Ishikawa (cell line): ENCODE results near the gene FRAS1.

Experiments
- CEBPB ChIP-seq: IDR thresholded peaks from 2 replicates; pipeline ENCODE4 v1.6.1; 2012
- CREB1 ChIP-seq: IDR thresholded peaks from 2 replicates; pipeline ENCODE4 v1.6.1; 2012; ENCODE audit warnings: low read depth
- EP300 ChIP-seq: IDR thresholded peaks from 2 replicates; pipeline ENCODE4 v1.6.1; 2012; ENCODE audit warnings: borderline replicate concordance
- FOXM1 ChIP-seq: IDR thresholded peaks from 2 replicates; pipeline ENCODE4 v1.6.1; 2012; ENCODE audit warnings: low read depth, borderline replicate concordance
- NFIC ChIP-seq: IDR thresholded peaks from 2 replicates; pipeline ENCODE4 v1.6.1; 2012
- RAD21 ChIP-seq: IDR thresholded peaks from 2 replicates; pipeline ENCODE4 v1.6.1; 2012; ENCODE audit warnings: low read depth
- REST ChIP-seq: IDR thresholded peaks from 2 replicates; pipeline ENCODE4 v1.6.1; 2012; ENCODE audit warnings: low read depth, mild to moderate bottlenecking
- TAF1 ChIP-seq: IDR thresholded peaks from 2 replicates; pipeline ENCODE4 v1.6.1; 2012; ENCODE audit warnings: low read depth, mild to moderate bottlenecking
- TEAD4 ChIP-seq: IDR thresholded peaks from 2 replicates; pipeline ENCODE4 v1.6.1; 2012
- YY1 ChIP-seq: IDR thresholded peaks from 2 replicates; pipeline ENCODE4 v1.6.1; 2012; ENCODE audit warnings: low read depth
- ZBTB7A ChIP-seq: IDR thresholded peaks from 2 replicates; pipeline ENCODE4 v1.6.1; 2012; ENCODE audit warnings: low read depth
- TF ChIP-seq, protein P1 (sequence below): IDR thresholded peaks from 2 replicates; pipeline ENCODE4 v1.6.1; 2012
- TF ChIP-seq, protein P2 (sequence below): IDR thresholded peaks from 2 replicates; pipeline ENCODE4 v1.6.1; 2012

DNA sequence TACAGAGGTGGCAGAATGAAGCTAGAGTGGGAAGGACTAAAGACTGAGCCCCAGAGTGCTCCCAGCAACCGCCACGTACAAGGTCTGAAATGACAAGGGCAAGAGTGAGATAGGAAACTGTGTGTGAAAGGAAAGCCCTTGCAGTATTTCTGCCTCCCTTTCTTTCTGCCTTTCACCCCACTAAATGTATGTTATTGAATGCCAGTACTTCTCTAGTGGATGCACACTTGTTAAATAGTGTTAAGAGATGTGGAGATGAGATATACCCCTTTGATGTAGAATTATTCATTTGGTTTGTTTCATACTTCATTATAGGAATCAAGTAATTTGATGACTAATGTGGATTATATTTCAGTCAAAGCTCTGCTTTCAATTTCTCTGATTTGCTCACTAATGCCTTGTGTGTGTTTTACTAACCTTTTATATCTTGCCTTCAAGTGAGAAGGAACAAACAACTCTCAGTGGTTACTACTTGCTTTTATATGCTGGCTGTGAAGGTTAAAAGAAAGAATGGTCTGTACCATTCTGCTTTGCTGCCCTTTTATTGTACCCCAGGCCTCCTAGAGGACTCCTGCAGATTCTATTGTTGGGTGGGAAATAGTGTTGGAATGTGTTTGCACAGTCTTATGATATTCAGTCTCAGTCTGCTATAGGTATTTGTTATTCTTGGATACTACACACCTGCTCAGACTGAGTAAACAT, 486.5 kb downstream of the FRAS1 start:
- TF ChIP-seq, protein P1, sequence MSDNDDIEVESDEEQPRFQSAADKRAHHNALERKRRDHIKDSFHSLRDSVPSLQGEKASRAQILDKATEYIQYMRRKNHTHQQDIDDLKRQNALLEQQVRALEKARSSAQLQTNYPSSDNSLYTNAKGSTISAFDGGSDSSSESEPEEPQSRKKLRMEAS: no peak
- no peak for TF ChIP-seq YY1
- TF ChIP-seq REST: no peak
- no peak for TF ChIP-seq TAF1
- no peak for TF ChIP-seq RAD21
- peak; percentile 47; the same call in 1 of the 2 replicates for TF ChIP-seq EP300
- no peak for TF ChIP-seq CEBPB
- peak; percentile 66 for TF ChIP-seq TEAD4
- TF ChIP-seq NFIC: peak; percentile 18; the same call in 1 of the 2 replicates
- TF ChIP-seq CREB1: no peak
- no peak; the same call in 1 of the 2 replicates for TF ChIP-seq FOXM1
- TF ChIP-seq ZBTB7A: no peak
- TF ChIP-seq, protein P2, sequence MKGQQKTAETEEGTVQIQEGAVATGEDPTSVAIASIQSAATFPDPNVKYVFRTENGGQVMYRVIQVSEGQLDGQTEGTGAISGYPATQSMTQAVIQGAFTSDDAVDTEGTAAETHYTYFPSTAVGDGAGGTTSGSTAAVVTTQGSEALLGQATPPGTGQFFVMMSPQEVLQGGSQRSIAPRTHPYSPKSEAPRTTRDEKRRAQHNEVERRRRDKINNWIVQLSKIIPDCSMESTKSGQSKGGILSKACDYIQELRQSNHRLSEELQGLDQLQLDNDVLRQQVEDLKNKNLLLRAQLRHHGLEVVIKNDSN: no peak
